K562 (cell line): ENCODE measurements around the gene SYVN1. TPM values are rescaled to one million over a fixed set of nuclear protein-coding genes. Genes with fewer than 3 reads are reported as not detected.

Experiments used
- FOXA1 ChIP-seq: fragments of 450-650 bp; IDR thresholded peaks from 2 replicates; pipeline ENCODE4 v1.6.1; 2016; ENCODE audit warnings: mild to moderate bottlenecking, borderline replicate concordance
- OTX1 ChIP-seq: fragments of 450-650 bp; formaldehyde crosslinking; IDR thresholded peaks from 2 replicates; pipeline ENCODE4 v1.4.0; 2022; ENCODE audit warnings: mild to moderate bottlenecking
- ZBTB40 ChIP-seq, 2 experiments: fragments of 450-650 bp in 1 of 2; sonication (generic) in 1 of 2; formaldehyde crosslinking in 1 of 2; IDR thresholded peaks; 2 replicates each; pipeline versions ENCODE4 v1.7.1 to v1.9.0; 2016 to 2022; ENCODE audit warnings: inconsistent platforms in 1 of 2, mild to moderate bottlenecking in 1 of 2, missing genetic modification reagents in 1 of 2
- polyA plus RNA-seq, 8 experiments: library from polyadenylated mRNA; depleted of rRNA in 4 of 8; stranded (reverse) in 5 of 8; unstranded in 3 of 8; fragments of >200 nt; fragmentation: Nextera tagmentation in 2 of 8; fragmentation: Illumina TruSeq in 1 of 8; extraction: Ambion mirVana in 2 of 8; extraction: Trizol in 1 of 8; gene quantifications; 2 replicates each; pipeline versions ENCODE4 v1.2.1 to v1.2.3, GENCODE V29; 2011 to 2014; ENCODE audit warnings: inconsistent platforms in 1 of 8, missing spikeins in 1 of 8
- total RNA-seq, 7 experiments: library from RNA; depleted of rRNA in 6 of 7; stranded (reverse); fragments of >200 nt in 6 of 7; fragmentation: Illumina TruSeq in 2 of 7; extraction: Trizol in 2 of 7; gene quantifications; 2 replicates each; pipeline versions ENCODE4 v1.2.1 to v1.2.3, GENCODE V29; 2011 to 2021; ENCODE audit warnings: low replicate concordance in 1 of 7
- TF ChIP-seq, protein P1 (sequence below): fragments of 250-450 bp; sonication (Bioruptor Pico); IDR thresholded peaks from 2 replicates; pipeline ENCODE4 v1.4.0; 2020
- TF ChIP-seq, protein P2 (sequence below): fragments of 450-650 bp; formaldehyde crosslinking; conservative IDR thresholded peaks from 2 replicates; pipeline ENCODE4 v1.4.0; 2022; ENCODE audit warnings: mild to moderate bottlenecking, missing genetic modification characterization

The SYVN1 gene
- total and polyA plus RNA-seq, 9 of the 15 experiments (the other 6 are each of a cell fraction or from before 2014, with no cell fraction given) = 0.41 to 47.4 (median 9.9) TPM

GRCh38 chr11:65181569-65182257 lies 47.4 kb upstream of the SYVN1 start, which contains the start of gene CAPN1 (continued):
- TF ChIP-seq, protein P1, sequence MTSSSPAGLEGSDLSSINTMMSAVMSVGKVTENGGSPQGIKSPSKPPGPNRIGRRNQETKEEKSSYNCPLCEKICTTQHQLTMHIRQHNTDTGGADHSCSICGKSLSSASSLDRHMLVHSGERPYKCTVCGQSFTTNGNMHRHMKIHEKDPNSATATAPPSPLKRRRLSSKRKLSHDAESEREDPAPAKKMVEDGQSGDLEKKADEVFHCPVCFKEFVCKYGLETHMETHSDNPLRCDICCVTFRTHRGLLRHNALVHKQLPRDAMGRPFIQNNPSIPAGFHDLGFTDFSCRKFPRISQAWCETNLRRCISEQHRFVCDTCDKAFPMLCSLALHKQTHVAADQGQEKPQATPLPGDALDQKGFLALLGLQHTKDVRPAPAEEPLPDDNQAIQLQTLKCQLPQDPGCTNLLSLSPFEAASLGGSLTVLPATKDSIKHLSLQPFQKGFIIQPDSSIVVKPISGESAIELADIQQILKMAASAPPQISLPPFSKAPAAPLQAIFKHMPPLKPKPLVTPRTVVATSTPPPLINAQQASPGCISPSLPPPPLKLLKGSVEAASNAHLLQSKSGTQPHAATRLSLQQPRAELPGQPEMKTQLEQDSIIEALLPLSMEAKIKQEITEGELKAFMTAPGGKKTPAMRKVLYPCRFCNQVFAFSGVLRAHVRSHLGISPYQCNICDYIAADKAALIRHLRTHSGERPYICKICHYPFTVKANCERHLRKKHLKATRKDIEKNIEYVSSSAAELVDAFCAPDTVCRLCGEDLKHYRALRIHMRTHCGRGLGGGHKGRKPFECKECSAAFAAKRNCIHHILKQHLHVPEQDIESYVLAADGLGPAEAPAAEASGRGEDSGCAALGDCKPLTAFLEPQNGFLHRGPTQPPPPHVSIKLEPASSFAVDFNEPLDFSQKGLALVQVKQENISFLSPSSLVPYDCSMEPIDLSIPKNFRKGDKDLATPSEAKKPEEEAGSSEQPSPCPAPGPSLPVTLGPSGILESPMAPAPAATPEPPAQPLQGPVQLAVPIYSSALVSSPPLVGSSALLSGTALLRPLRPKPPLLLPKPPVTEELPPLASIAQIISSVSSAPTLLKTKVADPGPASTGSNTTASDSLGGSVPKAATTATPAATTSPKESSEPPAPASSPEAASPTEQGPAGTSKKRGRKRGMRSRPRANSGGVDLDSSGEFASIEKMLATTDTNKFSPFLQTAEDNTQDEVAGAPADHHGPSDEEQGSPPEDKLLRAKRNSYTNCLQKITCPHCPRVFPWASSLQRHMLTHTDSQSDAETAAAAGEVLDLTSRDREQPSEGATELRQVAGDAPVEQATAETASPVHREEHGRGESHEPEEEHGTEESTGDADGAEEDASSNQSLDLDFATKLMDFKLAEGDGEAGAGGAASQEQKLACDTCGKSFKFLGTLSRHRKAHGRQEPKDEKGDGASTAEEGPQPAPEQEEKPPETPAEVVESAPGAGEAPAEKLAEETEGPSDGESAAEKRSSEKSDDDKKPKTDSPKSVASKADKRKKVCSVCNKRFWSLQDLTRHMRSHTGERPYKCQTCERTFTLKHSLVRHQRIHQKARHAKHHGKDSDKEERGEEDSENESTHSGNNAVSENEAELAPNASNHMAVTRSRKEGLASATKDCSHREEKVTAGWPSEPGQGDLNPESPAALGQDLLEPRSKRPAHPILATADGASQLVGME (CRISPR knock-in tag) = no peak
- TF ChIP-seq, protein P2, sequence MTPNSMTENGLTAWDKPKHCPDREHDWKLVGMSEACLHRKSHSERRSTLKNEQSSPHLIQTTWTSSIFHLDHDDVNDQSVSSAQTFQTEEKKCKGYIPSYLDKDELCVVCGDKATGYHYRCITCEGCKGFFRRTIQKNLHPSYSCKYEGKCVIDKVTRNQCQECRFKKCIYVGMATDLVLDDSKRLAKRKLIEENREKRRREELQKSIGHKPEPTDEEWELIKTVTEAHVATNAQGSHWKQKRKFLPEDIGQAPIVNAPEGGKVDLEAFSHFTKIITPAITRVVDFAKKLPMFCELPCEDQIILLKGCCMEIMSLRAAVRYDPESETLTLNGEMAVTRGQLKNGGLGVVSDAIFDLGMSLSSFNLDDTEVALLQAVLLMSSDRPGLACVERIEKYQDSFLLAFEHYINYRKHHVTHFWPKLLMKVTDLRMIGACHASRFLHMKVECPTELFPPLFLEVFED (CRISPR knock-in tag) = no peak
- TF ChIP-seq ZBTB40 (IDR thresholded peaks at IDR 0.05) (0 out of 2 replicates have a peak, but pooled peaks have one; percentile 41), ZBTB40 (CRISPR knock-in tag; IDR thresholded peaks at IDR 0.05) (no peak), FOXA1 (no peak), OTX1 (CRISPR knock-in tag) (0 out of 2 replicates have a peak, but pooled peaks have one; percentile 29)
